ENCODE measurements around the gene GRM4. TPM values are rescaled to one million over a fixed set of nuclear protein-coding genes. Genes with fewer than 3 reads are reported as not detected.

Gene GRM4
- total and polyA plus RNA-seq, 9 of the 15 experiments (the other 6 are each of a cell fraction or from before 2014, with no cell fraction given): 0.18 TPM; not detected in 8

GRCh38 chr6:34057191-34057590 lies 88.7 kb downstream of the GRM4 start:
- H4K20me1 ChIP-seq (replicated peaks; ENCODE audit: control insufficient read depth, insufficient read depth, low read length): peaks cover 9% of the 10 kb centered on the region
- 0 out of 4 replicates have a peak overlapping the region, but pooled peaks of 1 of the 2 experiments have one; percentile 80 for H3K9ac ChIP-seq (ENCODE audit: insufficient read depth in 1 of 2, low read depth in 2 of 2, low read length in 2 of 2)
- CTCF ChIA-PET (ENCODE audit: low intra/inter-chr PET ratio): no interaction called here
- peaks cover 21 to 48% of the 10 kb centered on the region in 2 experiments; a peak in 4 of 5 replicates for H3K27me3 ChIP-seq (ENCODE audit: control insufficient read depth in 2 of 2, insufficient read depth in 2 of 2, low read length in 2 of 2)
- WGBS (ENCODE audit: insufficient coverage, low coverage, missing lambda C conversion rate): 30% methylated on average over 16 of the region's 16 CpGs
- no peak for FAIRE-seq
- H3K4me1 ChIP-seq (replicated peaks in 1 of 2; ENCODE audit: control insufficient read depth in 2 of 2, insufficient read depth in 2 of 2, low read length in 2 of 2): peaks cover 5 to 25% of the 10 kb centered on the region in 2 experiments; a peak in 4 of 5 replicates
- no peak overlapping the region for H3K27ac ChIP-seq (ENCODE audit: extremely low read depth, low read depth, low read length)
- in situ Hi-C loops (cut with MboI): loop anchor here (5.0 kb wide), 1 partner anchor 95 kb away; no protein-coding TSS in a partner anchor
- no peak for ATAC-seq
- no peaks in the 10 kb centered on the region for H3K36me3 ChIP-seq (ENCODE audit: control insufficient read depth, insufficient read depth, low read length)
- 0 out of 2 replicates have a peak overlapping the region, but pooled peaks have one; percentile 60 for H2AFZ ChIP-seq (ENCODE audit: low read depth, low read length)
- H3K4me2 ChIP-seq (ENCODE audit: insufficient read depth, low read length): 0 out of 2 replicates have a peak overlapping the region, but pooled peaks have one; percentile 42
- H3K9me1 ChIP-seq (ENCODE audit: control insufficient read depth, insufficient read depth, low read length): no peaks in the 10 kb centered on the region
- DNase-seq (ENCODE audit: extremely low read depth in 1 of 4, low spot score in 3 of 4): no peak
- H3K79me2 ChIP-seq (ENCODE audit: control insufficient read depth, insufficient read depth, low read length): no peaks in the 10 kb centered on the region
- POLR2A ChIA-PET: interaction anchor here (0.6 kb wide), 1 partner anchor 151 kb away, joined by 3 read pairs; no protein-coding TSS in a partner anchor
- no TSS peak for BruUV-seq (replicated peaks)
- H3K4me3 ChIP-seq: no peak overlapping the region
- no peaks in the 10 kb centered on the region for H3K9me3 ChIP-seq (replicated peaks; ENCODE audit: control insufficient read depth, insufficient read depth, low read depth, low read length)
- intact Hi-C loops (cut with micrococcal nuclease): loop anchor here (5.0 kb wide), 1 partner anchor 185 kb away; no protein-coding TSS in a partner anchor
- TF ChIP-seq ZSCAN29 (IDR thresholded peaks at IDR 0.05): no peak
- TF ChIP-seq TCF3 (CRISPR knock-in tag; IDR thresholded peaks at IDR 0.05): no peak
- no peak for TF ChIP-seq SMARCA5 (IDR thresholded peaks at IDR 0.05)
- no peak for TF ChIP-seq MYBL2 (IDR thresholded peaks at IDR 0.05; ENCODE audit: low read depth)
- no peak for TF ChIP-seq MYBL2 (CRISPR knock-in tag; IDR thresholded peaks at IDR 0.05; ENCODE audit: borderline replicate concordance)
- TF ChIP-seq, protein P1, sequence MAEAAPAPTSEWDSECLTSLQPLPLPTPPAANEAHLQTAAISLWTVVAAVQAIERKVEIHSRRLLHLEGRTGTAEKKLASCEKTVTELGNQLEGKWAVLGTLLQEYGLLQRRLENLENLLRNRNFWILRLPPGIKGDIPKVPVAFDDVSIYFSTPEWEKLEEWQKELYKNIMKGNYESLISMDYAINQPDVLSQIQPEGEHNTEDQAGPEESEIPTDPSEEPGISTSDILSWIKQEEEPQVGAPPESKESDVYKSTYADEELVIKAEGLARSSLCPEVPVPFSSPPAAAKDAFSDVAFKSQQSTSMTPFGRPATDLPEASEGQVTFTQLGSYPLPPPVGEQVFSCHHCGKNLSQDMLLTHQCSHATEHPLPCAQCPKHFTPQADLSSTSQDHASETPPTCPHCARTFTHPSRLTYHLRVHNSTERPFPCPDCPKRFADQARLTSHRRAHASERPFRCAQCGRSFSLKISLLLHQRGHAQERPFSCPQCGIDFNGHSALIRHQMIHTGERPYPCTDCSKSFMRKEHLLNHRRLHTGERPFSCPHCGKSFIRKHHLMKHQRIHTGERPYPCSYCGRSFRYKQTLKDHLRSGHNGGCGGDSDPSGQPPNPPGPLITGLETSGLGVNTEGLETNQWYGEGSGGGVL (CRISPR knock-in tag; IDR thresholded peaks at IDR 0.05): no peak
- TF ChIP-seq TAF15 (IDR thresholded peaks at IDR 0.05; ENCODE audit: low read depth, low read length): no peak
- TF ChIP-seq, protein P2, sequence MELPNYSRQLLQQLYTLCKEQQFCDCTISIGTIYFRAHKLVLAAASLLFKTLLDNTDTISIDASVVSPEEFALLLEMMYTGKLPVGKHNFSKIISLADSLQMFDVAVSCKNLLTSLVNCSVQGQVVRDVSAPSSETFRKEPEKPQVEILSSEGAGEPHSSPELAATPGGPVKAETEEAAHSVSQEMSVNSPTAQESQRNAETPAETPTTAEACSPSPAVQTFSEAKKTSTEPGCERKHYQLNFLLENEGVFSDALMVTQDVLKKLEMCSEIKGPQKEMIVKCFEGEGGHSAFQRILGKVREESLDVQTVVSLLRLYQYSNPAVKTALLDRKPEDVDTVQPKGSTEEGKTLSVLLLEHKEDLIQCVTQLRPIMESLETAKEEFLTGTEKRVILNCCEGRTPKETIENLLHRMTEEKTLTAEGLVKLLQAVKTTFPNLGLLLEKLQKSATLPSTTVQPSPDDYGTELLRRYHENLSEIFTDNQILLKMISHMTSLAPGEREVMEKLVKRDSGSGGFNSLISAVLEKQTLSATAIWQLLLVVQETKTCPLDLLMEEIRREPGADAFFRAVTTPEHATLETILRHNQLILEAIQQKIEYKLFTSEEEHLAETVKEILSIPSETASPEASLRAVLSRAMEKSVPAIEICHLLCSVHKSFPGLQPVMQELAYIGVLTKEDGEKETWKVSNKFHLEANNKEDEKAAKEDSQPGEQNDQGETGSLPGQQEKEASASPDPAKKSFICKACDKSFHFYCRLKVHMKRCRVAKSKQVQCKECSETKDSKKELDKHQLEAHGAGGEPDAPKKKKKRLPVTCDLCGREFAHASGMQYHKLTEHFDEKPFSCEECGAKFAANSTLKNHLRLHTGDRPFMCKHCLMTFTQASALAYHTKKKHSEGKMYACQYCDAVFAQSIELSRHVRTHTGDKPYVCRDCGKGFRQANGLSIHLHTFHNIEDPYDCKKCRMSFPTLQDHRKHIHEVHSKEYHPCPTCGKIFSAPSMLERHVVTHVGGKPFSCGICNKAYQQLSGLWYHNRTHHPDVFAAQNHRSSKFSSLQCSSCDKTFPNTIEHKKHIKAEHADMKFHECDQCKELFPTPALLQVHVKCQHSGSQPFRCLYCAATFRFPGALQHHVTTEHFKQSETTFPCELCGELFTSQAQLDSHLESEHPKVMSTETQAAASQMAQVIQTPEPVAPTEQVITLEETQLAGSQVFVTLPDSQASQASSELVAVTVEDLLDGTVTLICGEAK (IDR thresholded peaks at IDR 0.05): no peak
- TF ChIP-seq, protein P2 (CRISPR knock-in tag; IDR thresholded peaks at IDR 0.05): no peak
- TF ChIP-seq KHSRP (IDR thresholded peaks at IDR 0.05): no peak
- TF ChIP-seq, protein P3, sequence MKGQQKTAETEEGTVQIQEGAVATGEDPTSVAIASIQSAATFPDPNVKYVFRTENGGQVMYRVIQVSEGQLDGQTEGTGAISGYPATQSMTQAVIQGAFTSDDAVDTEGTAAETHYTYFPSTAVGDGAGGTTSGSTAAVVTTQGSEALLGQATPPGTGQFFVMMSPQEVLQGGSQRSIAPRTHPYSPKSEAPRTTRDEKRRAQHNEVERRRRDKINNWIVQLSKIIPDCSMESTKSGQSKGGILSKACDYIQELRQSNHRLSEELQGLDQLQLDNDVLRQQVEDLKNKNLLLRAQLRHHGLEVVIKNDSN (CRISPR knock-in tag; IDR thresholded peaks at IDR 0.05): no peak
